CD1c-positive myeloid dendritic cell (primary cell): Measurements from ENCODE around the gene TWSG1.
A peak's percentile ranks its signal among the peaks of the same experiment; 100 is the strongest.
"Not testable (repeated sequence)": the region's sequence is repeated elsewhere in the genome, so short reads cannot be mapped to it uniquely, and the experiment has no call there.

Source experiments
- DNase-seq: peaks from one replicate; pipeline ENCODE4 v3.0.0-alpha.2; 2016; ENCODE audit errors: extremely low spot score

TWSG1 gene

DNA sequence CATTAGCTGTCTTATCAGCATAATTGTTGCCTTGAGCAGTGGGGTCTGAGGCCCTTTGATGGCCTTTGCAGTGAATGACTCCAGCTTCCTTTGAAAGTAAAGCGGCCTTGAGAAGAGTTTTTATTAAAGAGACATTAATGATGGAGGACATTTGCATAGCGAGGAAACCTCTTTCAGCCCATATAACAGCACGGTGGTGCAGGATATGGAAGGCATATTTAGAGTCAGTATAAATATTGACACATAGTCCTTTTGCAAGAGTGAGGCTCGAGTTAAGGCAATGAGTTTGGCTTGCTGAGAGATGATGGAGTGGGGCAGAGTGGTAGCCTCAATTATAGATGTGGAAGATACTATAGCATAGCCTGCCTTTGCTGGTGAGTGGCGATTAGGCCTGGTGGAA is 89.7 kb downstream of the TWSG1 start:
- not testable (repeated sequence) for DNase-seq

DNA sequence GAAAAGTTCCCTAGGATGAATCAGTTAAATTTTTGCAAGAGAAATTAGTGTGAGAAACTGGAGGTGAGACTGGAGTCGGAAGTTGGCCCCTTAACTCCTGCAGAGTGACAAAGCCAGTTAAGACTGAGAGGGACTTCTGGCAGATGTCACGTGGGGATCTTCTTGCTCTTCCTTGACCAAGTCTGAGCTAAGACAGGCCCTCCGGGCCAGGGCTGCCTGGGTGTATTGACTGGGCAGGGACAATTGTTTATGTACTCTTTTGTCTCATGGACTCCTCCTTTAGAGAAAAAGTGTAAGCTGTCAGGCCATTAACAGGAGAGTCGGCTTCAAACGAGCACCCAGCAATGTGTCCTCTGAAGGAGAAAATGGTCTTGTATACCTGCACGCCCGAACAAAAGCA is 92.2 kb downstream of the TWSG1 start:
- no peak for DNase-seq

DNA sequence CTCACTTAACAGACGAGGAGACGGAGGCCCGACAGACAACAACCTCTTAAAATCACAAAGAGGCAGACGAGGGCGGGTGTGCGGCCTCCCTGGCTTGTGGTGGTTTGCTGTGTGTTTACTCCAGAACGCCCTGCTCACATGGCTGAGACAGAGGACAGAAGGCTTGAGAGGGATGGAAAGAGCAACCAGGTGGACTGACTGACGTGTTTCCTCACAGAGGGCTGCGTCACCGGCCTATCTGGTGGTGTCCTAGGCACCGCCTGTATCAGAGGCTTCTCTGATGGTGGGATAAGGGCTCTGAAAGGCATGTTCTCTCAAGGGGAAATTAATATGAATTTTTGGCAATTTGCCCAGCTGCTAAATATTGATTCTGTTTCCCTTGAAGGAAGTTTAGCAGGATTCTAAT is 93.7 kb downstream of the TWSG1 start:
- DNase-seq = no peak

DNA sequence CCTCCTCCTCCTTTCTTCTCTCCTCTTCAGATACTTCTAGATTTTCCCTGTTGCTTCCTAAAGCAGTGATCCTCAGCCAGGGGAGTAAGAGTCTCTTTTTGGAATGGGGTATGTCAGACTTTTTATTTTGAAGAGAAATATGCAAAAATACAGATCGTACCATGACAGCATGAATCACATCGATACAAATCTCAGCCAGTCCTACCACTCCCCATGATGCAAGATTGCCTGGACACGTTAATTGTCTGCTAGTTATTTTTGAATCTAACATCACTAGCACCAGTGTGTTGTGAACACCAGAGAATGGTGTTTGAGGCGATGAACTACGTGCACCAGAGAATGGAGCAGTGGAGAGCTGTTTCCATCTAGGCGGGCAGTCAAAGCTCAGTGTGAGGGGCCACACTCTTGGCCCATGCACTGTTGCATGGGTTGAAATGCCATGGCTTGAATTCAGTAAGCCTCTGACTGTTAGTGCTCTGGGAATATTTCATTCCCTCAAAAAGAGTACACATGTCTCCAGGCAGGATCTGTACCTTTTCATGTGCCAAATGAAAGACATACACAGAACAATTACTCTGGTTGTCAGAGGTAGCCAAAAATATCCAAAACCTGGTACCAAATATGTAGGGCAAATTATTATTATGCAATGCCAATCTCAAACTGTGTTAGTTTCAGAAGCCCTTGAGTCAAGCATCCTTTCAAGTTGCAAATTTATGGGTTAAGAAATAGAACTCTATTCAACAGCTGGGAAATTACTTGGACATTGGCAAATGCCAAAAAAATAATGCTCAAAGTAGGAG is 94.5 kb downstream of the TWSG1 start:
- no peak for DNase-seq

DNA sequence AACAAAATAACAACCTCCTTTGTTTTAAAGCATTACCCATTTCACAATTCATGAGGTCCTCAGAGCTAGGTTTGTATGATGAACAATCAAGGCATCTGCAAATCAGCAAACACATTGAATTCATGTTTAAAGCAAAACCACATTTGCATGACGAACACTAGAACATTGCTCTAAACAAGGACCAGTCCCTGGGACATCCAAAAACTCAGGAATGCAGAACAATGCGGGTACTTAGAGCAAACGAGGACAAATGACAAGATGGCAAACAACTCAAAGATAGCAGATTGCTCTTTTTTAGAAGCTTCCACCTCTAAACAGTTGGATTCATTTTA is 95.1 kb downstream of the TWSG1 start:
- no peak for DNase-seq

DNA sequence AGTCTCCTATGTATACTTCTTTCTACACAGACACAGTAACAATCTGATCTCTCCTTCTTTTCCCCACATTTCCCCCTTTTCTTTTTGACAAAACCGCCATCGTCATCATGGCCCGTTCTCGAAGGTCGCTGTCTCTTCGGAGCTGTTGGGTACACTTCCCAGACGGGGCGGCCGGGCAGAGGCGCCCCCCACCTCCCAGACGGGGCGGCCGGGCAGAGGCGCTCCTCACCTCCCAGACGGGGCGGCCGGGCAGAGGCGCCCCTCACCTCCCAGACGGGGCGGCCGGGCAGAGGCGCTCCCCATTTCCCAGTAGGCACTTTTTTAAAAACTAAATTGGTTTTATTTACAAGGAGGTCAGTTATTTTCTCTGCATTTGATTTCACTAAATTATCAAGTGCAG is 95.7 kb downstream of the TWSG1 start:
- DNase-seq = not testable (repeated sequence)

DNA sequence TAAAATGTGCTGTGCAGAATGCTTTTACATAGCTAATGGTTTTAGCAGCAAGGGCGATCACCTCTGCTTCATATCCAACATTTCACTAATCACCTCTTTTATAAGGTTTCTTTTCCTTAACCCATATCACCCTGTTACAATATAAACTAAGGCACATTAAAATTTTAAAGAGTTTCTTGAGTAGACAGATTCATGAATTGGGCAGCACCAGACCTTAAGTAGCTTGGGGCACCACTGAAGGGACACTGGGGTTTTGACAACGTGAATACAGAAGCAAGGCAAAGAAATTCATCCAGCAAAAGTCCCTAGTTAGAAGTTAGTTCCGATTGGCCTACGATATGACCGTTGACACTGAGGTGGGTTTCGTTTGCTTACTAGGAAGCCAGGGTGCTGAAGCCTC is 96.7 kb downstream of the TWSG1 start:
- DNase-seq = no peak

DNA sequence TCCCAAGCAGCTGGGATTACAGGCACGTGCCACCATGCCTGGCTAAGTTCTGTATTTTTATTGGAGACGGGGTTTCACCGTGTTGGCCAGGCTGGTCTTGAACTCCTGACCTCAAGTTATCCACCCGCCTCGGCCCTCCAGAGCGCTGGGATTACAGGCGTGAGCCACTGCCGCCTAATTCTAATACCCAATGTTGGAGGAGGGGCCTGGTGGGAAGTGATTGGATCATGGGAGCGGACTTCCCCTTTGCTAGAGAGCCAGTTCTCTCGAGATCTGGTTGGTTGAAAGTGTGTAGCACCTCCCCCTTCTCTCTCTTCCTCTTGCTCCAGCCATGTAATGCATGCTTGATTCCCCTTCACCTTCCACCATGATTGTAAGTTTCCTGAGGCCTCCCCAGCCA is 98.5 kb downstream of the TWSG1 start:
- DNase-seq = peak; percentile 41

DNA sequence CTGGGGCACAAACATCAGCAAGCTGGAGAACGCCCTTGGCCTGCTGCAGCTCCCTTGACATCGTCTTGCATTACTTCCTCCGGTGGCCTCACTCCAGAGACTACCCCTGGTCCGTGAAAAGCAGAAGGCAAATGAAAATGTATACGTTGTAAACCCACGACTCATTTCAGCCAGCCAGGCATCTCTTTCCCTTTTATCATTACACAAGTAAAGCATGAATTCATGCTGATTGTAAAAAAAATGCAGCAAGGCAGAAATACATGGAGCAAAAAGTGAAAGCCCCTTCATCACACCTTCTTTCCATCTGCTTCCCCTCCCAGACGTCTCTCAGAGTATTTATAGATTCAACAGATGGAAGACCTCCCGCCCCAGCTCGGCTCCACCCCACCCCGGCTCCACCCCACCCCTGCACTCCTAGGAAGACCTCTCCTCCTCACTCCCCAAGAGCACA is 99.1 kb downstream of the TWSG1 start:
- DNase-seq = peak; percentile 2

DNA sequence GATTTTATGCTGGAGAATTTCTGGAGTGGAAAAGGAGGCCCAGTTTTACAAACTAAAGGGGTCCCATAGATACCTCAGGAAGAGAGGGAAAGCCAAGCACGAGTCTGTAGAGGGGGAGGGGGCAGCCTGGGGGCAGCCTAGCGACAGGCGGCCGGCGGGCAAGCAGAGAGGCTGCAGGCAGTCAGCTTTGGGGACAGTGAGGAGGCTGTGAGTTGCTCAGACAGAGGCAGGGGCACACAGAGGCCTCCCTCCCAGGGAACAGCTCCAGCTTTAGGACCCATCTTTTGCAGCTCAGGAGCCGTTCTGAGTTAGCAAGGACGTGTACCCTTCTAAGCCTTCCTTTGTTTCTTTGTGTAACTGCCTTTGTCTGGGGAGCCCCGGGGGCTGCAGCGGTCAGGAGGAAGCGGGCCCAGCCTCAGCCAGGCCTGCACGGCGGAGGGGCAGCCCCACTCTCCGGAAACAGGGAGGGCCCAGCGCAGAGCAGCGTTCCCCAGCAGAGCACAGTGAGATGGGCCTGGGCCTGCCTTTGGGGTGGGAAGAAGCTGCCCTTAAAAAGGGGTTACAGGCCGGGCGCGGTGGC is 99.6 kb downstream of the TWSG1 start:
- no peak for DNase-seq

DNA sequence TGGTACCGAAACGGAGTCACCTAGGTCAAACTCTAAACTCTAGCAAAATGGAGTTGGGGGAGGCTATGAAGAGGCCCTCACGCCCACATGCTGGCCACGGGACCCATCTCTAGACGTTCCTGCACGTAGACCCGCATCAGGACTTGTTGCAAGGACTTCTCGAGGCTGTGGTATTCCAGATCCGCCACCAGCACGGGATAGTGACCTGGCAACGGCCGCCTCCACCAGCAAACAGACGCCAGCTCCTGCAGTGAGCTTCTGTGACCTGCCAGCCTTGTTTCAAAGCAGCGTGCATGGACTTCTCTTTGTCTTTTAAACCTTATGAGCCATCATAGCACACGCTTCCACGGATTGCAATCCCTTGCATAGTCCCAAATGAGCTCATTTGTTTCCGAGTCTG is 100.5 kb downstream of the TWSG1 start:
- DNase-seq = no peak

DNA sequence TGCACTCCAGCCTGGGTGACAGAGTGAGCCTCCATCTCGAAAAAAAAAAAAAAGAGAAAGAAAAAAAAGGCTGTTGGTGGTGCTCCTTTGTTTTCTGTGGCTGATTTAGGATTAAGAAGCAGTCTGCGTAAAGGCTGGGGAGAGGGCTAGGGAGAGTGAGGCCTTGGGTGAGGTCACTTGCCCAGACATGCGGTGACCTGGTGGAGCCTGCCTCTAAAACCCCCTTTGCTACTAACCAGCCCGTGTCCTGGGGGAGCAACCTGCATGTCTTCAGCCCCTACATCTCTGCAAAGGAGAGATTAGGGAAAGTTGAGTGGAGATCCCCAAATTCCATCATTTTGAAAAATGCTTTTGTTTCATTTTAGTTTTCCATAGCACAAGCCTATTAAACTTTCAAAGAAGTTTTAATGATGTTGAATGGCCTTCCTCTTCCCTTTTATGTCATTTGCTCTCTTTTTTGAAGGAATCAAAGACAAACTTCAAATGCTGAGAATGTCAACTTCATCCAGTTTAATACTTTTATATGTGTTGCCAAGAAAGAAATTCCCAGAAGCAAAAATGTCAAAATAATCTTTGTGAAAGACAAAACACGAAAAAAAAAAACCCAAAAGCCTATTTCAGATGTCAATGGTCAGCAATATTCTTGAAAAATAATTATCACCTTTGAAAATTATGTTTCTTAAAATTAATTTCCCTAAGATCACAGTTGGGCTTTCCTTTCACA is 101.8 kb downstream of the TWSG1 start:
- DNase-seq = no peak

DNA sequence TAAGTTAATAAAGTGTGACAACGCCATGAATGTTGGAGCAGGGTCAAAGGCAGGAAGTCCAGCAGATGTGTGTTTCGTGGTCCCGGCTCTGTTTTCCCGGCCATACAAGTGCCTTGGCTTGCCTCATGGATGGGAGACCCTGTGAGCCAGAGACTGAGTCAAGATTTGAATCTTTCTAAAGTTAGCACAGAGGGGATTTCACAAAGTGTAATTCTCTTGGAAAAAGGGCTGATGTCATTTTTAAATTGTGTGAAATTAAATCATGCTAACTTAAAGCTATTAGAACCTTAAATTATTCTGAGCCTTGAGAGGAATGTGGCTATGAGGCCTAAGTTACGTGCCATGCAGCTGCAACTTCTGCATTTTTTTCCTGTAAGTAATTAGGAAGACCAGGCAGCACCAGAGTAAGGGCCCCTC is 102.5 kb downstream of the TWSG1 start:
- no peak for DNase-seq

DNA sequence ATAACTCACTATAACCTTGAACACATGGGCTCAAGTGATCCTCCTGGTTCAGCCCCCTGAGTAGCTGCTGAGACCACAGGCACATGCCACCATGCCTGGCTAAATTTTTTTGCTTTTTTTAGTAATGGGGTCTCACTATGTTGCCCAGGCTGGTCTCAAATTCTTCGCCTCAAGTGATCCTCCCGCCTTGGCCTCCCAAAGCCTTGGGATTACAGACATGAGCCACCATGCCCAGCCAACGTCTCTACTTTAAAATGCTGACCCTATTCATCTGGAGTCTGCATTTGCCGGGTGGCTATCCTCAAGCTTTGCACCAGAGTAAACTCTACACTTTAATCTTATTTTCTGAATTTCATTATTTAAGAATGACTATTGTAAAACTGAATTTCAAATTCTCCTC is 103.1 kb downstream of the TWSG1 start:
- no peak for DNase-seq

DNA sequence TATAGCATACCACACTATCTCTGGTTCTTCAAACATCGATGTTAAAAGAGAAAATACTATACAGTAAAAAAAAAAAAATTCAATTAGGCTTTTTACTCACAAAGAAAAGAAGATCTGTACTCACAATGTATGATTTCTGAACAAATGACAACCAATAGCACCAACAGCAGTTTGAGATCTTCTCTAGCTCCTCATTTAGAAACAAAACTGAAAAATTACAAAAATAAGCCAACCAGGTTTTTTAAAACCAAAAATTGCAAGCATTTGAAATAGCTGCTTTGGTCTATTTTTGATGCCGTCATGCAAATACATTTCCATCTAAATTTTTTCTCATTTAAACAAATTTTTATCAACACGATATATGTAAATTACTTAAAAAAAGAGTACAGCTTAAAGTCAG is 106.5 kb downstream of the TWSG1 start:
- no peak for DNase-seq

DNA sequence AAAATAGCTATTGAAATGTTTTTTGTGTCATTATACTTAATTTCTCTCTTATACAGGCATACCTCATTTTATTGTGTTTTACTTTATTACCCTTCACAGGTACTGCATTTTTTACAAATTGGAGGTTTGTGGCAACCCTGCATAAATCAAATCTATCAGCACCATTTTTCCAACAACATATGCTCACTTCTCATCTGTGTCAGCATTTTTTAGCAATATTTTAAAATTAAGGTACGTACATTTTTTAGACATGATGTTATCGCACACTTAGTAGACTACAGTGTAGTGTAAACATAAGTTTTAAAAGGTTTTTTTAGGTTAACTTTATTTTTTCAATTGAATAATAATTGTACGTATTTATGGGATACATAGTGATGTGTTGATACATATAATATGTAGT is 110.0 kb downstream of the TWSG1 start:
- no peak for DNase-seq

DNA sequence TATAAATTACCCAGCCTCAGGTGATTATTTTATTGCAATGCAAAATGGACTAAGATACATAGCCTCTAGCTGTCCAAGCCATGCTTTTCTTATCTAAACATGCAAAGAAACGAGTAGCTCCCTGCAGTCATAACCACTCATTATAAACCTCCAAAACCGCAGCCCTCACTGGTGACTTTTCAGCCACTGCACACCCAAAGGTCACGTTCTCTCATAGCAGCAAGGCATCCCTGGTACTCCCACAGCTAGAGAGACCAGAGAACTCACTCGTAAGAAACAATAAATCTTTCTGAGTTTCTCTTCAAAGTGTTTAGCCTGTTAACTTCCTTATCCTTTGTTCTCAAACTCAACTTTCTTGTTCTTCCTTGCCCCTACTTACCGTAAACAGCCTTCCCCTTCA is 112.3 kb downstream of the TWSG1 start:
- no peak for DNase-seq

DNA sequence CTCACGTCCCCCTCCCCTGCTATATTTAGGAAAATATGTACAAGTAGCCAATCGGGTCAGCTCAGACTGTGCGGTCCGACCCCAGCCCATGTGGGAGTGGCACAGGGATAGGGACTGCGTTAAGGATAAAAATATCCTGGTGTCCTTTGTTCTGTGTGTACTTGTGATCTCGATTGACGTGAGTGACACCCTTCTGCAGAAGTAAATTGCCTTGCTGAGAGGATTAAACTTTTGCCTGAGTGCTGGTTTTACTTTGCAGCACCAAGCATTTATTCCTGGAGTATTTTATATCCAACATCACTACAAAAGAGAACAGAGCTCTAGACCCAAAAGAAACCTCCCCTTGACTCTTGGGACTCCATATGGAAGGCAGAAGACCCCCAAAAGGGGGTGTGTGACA is 112.8 kb downstream of the TWSG1 start:
- DNase-seq = no peak

DNA sequence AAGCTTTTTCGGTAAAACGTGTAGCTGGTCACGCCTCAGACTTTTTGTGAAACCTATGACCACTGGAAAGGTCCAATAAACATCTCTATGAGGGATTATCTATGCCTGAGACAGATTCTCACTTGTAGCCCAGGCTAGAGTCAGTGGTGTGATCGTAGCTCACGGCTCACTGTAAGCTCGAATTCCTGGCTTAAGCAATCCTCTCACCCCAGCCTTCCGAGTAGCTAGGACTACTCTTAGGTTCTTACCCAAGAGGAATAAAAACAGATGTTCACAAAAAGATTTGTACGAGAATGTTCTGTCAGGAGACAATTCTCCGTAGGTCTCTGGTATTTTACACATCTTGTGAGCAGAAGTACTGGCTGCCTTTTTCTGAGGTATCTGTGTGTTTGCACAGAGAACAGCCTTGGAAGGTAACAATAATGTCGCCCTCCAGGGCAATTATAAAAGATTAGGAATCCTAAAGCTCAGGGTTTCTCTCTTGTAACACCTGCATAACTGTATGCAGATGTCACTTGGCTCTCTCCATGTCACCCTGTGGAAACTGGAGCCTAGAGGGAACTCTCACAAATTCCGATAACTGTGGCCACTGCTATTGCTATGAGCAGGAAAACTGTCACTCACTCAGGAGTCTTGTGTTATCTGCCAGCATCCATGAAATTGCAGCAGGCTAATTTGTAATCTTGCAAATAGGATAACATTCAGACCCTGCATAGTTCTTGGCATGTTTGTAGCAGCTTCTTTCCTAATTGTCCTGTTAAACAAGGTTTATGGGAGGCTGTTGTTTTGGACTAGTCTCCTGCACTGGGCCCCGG is 115.2 kb downstream of the TWSG1 start:
- DNase-seq = no peak

DNA sequence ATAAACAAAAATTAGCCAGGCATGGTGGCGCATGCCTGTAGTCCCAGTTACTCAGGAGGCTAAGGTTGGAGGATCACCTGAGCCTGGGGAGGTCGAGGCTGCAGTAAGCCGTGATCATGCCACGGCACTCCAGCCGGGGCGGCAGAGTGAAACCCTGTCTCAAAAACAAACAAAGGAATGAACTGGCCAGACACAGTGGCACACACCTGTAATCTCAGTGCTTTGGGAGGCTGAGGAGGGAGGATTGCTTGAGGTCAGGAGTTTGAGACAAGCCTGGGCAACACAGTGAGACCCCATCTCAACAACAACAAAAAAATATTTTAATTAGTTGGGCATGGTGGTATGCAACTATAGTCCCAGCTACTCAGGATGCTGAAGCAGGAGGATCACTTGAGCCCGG is 116.3 kb downstream of the TWSG1 start:
- not testable (repeated sequence) for DNase-seq
